HEK293T (cell line): ENCODE measurements around the gene SYNPR.

ENCODE experiments used
- CTCF ChIA-PET: fragments of 350-600 bp; formaldehyde crosslinking; extraction: SDS; loops from one replicate; lab custom pipeline; 2021; ENCODE audit warnings: antibody characterized with exemption, inconsistent platforms; lab: Yijun Ruan, JAX
- POLR2A ChIA-PET: fragments of 350-600 bp; formaldehyde crosslinking; extraction: SDS; loops from one replicate; lab custom pipeline; 2020; ENCODE audit warnings: antibody characterized with exemption, inconsistent platforms; lab: Yijun Ruan, JAX
- DNase-seq: peaks from one replicate; pipeline ENCODE4 v3.0.0; 2012; ENCODE audit warnings: mixed read lengths; ENCODE audit errors: extremely low spot score
- ARNT ChIP-seq: fragments of 450-650 bp; IDR thresholded peaks from 2 replicates; pipeline ENCODE4 v1.6.1; 2017; ENCODE audit warnings: mild to moderate bottlenecking
- BHLHE40 ChIP-seq: fragments of 450-650 bp; IDR thresholded peaks from 2 replicates; pipeline ENCODE4 v1.6.1; 2016; ENCODE audit warnings: mild to moderate bottlenecking, moderate library complexity, borderline replicate concordance
- CTBP1 ChIP-seq: fragments of 450-650 bp; IDR thresholded peaks from 2 replicates; pipeline ENCODE4 v1.6.1; 2016; ENCODE audit warnings: borderline replicate concordance
- ELF4 ChIP-seq: fragments of 450-650 bp; IDR thresholded peaks from 2 replicates; pipeline ENCODE4 v1.6.1; 2017; ENCODE audit warnings: antibody characterized with exemption
- FOXA1 ChIP-seq: fragments of 450-650 bp; IDR thresholded peaks from 2 replicates; pipeline ENCODE4 v1.6.1; 2016; ENCODE audit warnings: mild to moderate bottlenecking
- FOXK2 ChIP-seq: fragments of 450-650 bp; IDR thresholded peaks from 2 replicates; pipeline ENCODE4 v1.6.1; 2016; ENCODE audit warnings: mild to moderate bottlenecking
- FOXM1 ChIP-seq: fragments of 450-650 bp; IDR thresholded peaks from 2 replicates; pipeline ENCODE4 v1.6.1; 2017; ENCODE audit warnings: mild to moderate bottlenecking, borderline replicate concordance
- HDGF ChIP-seq: fragments of 450-650 bp; IDR thresholded peaks from 2 replicates; pipeline ENCODE4 v1.6.1; 2017; ENCODE audit warnings: antibody characterized with exemption, borderline replicate concordance
- L3MBTL2 ChIP-seq: fragments of 450-650 bp; conservative IDR thresholded peaks from 2 replicates; pipeline ENCODE4 v1.6.1; 2016; ENCODE audit warnings: mild to moderate bottlenecking
- LEF1 ChIP-seq: fragments of 450-650 bp; IDR thresholded peaks from 2 replicates; pipeline ENCODE4 v1.6.1; 2017; ENCODE audit warnings: mild to moderate bottlenecking, borderline replicate concordance
- NFRKB ChIP-seq: fragments of 450-650 bp; IDR thresholded peaks from 2 replicates; pipeline ENCODE4 v1.6.1; 2016; ENCODE audit warnings: mild to moderate bottlenecking, moderate library complexity
- PKNOX1 ChIP-seq: fragments of 450-650 bp; IDR thresholded peaks from 2 replicates; pipeline ENCODE4 v1.6.1; 2016
- SP1 ChIP-seq: fragments of 450-650 bp; IDR thresholded peaks from 2 replicates; pipeline ENCODE4 v1.6.1; 2017
- SUZ12 ChIP-seq: fragments of 450-650 bp; IDR thresholded peaks from 2 replicates; pipeline ENCODE4 v1.6.1; 2016; ENCODE audit warnings: mild to moderate bottlenecking
- TARDBP ChIP-seq: fragments of 450-650 bp; IDR thresholded peaks from 2 replicates; pipeline ENCODE4 v1.6.1; 2016
- ZNF384 ChIP-seq: fragments of 450-650 bp; IDR thresholded peaks from 2 replicates; pipeline ENCODE4 v1.6.1; 2016

Gene SYNPR

GRCh38 chr3:63303238-63303637 is 25.1 kb downstream of the SYNPR start:
- DNase-seq: no peak
- CTCF ChIA-PET: no interaction called here
- no peak for TF ChIP-seq TARDBP
- TF ChIP-seq CTBP1: no peak
- no peak for TF ChIP-seq SP1
- no peak for TF ChIP-seq SUZ12
- no peak for TF ChIP-seq NFRKB
- no peak for TF ChIP-seq FOXK2
- no peak for TF ChIP-seq BHLHE40
- TF ChIP-seq L3MBTL2: no peak
- no peak for TF ChIP-seq PKNOX1
- TF ChIP-seq ELF4: no peak
- no peak for TF ChIP-seq FOXA1
- TF ChIP-seq ARNT: no peak
- TF ChIP-seq ZNF384: no peak
- TF ChIP-seq LEF1: no peak
- TF ChIP-seq FOXM1: no peak
- POLR2A ChIA-PET: no interaction called here

GRCh38 chr3:63304421-63304820 is 26.3 kb downstream of the SYNPR start:
- TF ChIP-seq TARDBP (no peak), SUZ12 (no peak), NFRKB (no peak), CTBP1 (no peak), FOXA1 (no peak), BHLHE40 (no peak), ELF4 (no peak), L3MBTL2 (no peak), ARNT (no peak), ZNF384 (no peak), HDGF (no peak), PKNOX1 (no peak)
- no peak for DNase-seq
- ChIA-PET CTCF (interaction anchor here (0.6 kb wide), 1 partner anchor 19 kb away, joined by 3 read pairs; no protein-coding TSS in a partner anchor), POLR2A (no interaction called here)

GRCh38 chr3:63308072-63308471 is 30.0 kb downstream of the SYNPR start:
- TF ChIP-seq PKNOX1 (no peak), ARNT (no peak), ZNF384 (no peak), HDGF (no peak), SP1 (no peak), NFRKB (no peak), FOXA1 (no peak), FOXK2 (no peak), ELF4 (no peak), FOXM1 (no peak), L3MBTL2 (no peak), LEF1 (no peak)
- POLR2A ChIA-PET: no interaction called here
- CTCF ChIA-PET: no interaction called here
- no peak for DNase-seq

- DNase-seq: no peak
- TF ChIP-seq TARDBP: no peak
- POLR2A ChIA-PET: no interaction called here
- CTCF ChIA-PET: no interaction called here
Measured at GRCh38 chr3:63309768-63310167, 31.7 kb downstream of the SYNPR start.

GRCh38 chr3:63323766-63324165 is 45.7 kb downstream of the SYNPR start:
- TF ChIP-seq TARDBP (no peak), PKNOX1 (no peak), NFRKB (no peak), SUZ12 (no peak), L3MBTL2 (no peak), SP1 (no peak), FOXK2 (no peak), CTBP1 (no peak), ELF4 (no peak), ARNT (no peak)
- ChIA-PET CTCF (no interaction called here), POLR2A (no interaction called here)
- no peak for DNase-seq

GRCh38 chr3:63324621-63325020 is 46.5 kb downstream of the SYNPR start:
- TF ChIP-seq CTBP1 (no peak), HDGF (no peak), LEF1 (no peak), FOXA1 (no peak), ELF4 (no peak), FOXK2 (no peak)
- ChIA-PET POLR2A (no interaction called here), CTCF (interaction anchor here (0.6 kb wide), 1 partner anchor 44 kb away, joined by 5 read pairs; no protein-coding TSS in a partner anchor)
- DNase-seq: no peak

- POLR2A ChIA-PET: no interaction called here
- no peak for DNase-seq
- CTCF ChIA-PET: no interaction called here
- no peak for TF ChIP-seq FOXA1
- TF ChIP-seq ELF4: no peak
- TF ChIP-seq CTBP1: no peak
- no peak for TF ChIP-seq FOXM1
- TF ChIP-seq SUZ12: no peak
- TF ChIP-seq FOXK2: no peak
- TF ChIP-seq ARNT: no peak
- TF ChIP-seq HDGF: no peak
- no peak for TF ChIP-seq PKNOX1
- TF ChIP-seq L3MBTL2: no peak
- TF ChIP-seq LEF1: no peak
- TF ChIP-seq TARDBP: no peak
- no peak for TF ChIP-seq SP1
- TF ChIP-seq BHLHE40: no peak
- no peak for TF ChIP-seq ZNF384
- TF ChIP-seq NFRKB: no peak
Measured at GRCh38 chr3:63325386-63325785, 47.3 kb downstream of the SYNPR start.
